Measurements from ENCODE around the gene CALN1.
"Not testable (repeated sequence)": the region's sequence is repeated elsewhere in the genome, so short reads cannot be mapped to it uniquely, and the experiment has no call there.

The CALN1 gene

DNA sequence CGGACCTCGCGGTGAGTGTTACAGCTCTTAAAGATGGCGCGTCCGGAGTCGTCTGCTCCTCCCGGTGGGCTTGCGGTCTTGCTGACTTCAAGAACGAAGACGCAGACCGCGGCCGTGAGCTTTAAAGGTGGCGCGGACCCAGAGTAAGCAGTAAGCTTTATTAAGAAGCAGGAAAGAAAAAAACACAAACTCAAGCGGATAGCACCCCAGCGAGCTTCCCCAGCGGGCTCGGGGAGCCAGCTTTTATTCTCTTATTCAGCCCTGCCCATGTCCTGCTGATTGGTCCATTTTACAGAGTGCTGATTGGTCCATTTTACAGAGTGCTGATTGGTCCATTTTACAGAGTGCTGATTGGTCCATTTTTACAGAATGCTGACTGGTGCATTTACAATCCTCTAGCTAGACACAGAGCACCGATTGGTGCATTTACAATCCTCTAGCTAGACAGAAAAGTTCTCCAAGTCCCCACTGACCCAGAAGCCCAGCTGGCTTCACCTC, at the start of gene CALN1:
Gene CALN1 (minus strand): TSS at position 218 of the 498 bp plus-strand sequence.
- not testable (repeated sequence) for DNase-seq (ENCODE audit: extremely low read depth, low read depth); H3K4me3 ChIP-seq (replicated peaks; ENCODE audit: low read depth, low read length)

- H3K4me3 ChIP-seq (replicated peaks; ENCODE audit: low read depth, low read length): no peak overlapping the region
- TF ChIP-seq, protein P1, sequence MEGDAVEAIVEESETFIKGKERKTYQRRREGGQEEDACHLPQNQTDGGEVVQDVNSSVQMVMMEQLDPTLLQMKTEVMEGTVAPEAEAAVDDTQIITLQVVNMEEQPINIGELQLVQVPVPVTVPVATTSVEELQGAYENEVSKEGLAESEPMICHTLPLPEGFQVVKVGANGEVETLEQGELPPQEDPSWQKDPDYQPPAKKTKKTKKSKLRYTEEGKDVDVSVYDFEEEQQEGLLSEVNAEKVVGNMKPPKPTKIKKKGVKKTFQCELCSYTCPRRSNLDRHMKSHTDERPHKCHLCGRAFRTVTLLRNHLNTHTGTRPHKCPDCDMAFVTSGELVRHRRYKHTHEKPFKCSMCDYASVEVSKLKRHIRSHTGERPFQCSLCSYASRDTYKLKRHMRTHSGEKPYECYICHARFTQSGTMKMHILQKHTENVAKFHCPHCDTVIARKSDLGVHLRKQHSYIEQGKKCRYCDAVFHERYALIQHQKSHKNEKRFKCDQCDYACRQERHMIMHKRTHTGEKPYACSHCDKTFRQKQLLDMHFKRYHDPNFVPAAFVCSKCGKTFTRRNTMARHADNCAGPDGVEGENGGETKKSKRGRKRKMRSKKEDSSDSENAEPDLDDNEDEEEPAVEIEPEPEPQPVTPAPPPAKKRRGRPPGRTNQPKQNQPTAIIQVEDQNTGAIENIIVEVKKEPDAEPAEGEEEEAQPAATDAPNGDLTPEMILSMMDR (IDR thresholded peaks at IDR 0.05; ENCODE audit: low read depth, low read length, missing control alignments): no peak
- DNase-seq (ENCODE audit: extremely low read depth, low read depth): no peak
These were observed 41.3 kb upstream of the CALN1 start for GRCh38 chr7:72453471-72453870.

GRCh38 chr7:72447465-72448204, 35.5 kb upstream of the CALN1 start:
- DNase-seq (ENCODE audit: extremely low read depth, low read depth): no peak
- TF ChIP-seq, protein P1 (IDR thresholded peaks at IDR 0.05; ENCODE audit: low read depth, low read length, missing control alignments): no peak
- H3K4me3 ChIP-seq (replicated peaks; ENCODE audit: low read depth, low read length): no peak overlapping the region

DNA sequence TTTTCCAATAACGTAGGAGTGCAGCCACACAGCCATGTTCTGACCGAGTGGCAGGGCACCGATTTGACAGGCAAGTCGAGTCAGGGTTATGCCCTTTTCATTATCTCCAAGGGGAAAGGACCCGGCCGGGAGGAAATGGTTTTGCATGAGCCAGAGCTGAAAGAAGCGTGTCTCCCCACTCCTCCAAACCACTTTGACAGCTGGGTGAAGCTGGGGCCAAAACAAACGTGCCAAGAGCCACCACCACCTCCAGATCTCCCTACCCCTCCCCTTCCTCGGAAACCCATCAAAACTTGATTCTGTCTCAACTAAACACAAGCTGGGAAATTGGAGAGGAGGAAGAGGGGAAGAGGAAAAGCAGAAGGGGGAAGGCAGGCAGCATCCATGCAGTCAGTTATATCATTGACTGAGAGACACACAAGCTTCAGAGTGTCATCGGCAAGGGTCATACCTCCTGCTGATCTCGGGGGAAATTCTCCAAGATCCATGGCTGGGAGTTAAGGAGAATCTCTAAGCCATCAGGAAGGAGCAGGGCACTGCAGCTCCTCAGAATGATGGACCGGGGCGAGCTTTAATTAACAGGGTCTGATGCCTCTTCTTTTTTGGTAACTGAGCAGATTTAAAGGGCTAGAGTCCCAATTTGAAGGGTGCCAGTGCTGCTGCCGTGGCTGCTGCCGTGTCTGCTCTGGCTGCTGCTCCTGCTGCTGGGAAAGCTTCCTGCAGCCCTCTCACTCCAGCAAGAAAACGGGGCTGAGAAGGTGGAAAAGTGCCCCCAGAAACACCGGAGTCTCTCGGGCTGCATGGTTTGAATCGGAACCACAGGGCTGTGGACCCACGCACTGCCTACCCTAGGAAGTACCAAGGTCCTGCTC, 34.7 kb upstream of the CALN1 start:
- TF ChIP-seq, protein P1 (IDR thresholded peaks at IDR 0.05; ENCODE audit: low read depth, low read length, missing control alignments): no peak
- DNase-seq (ENCODE audit: extremely low read depth, low read depth): no peak
- H3K4me3 ChIP-seq (replicated peaks; ENCODE audit: low read depth, low read length): no peak overlapping the region

GRCh38 chr7:72446131-72446530, 34.0 kb upstream of the CALN1 start:
- DNase-seq (ENCODE audit: extremely low read depth, low read depth): no peak
- no peak overlapping the region for H3K4me3 ChIP-seq (replicated peaks; ENCODE audit: low read depth, low read length)
- TF ChIP-seq, protein P1 (IDR thresholded peaks at IDR 0.05; ENCODE audit: low read depth, low read length, missing control alignments): no peak

- no peak for DNase-seq (ENCODE audit: extremely low read depth, low read depth)
- TF ChIP-seq, protein P1 (IDR thresholded peaks at IDR 0.05; ENCODE audit: low read depth, low read length, missing control alignments): no peak
- no peak overlapping the region for H3K4me3 ChIP-seq (replicated peaks; ENCODE audit: low read depth, low read length)
These were observed 33.4 kb upstream of the CALN1 start for GRCh38 chr7:72445580-72445979.

DNA sequence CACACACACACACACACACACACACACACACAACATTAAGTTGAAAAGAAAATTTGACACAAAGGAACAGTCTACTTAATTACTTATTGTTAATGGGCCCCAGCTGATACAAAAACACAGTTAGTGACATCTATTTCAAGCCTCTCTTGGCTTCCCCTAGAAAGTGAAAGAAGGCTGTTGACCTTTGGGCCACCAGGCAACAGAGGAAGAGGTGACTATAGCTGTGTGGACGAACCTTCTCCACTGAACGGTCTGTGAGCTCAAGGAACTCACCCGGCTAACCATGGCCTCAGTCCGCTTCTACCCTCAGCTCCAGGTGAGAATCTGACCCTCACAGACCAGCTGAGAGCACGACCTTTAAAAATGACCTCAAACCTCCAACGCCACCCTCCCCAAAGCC, 32.9 kb upstream of the CALN1 start:
- DNase-seq (ENCODE audit: extremely low read depth, low read depth): no peak
- TF ChIP-seq, protein P1 (IDR thresholded peaks at IDR 0.05; ENCODE audit: low read depth, low read length, missing control alignments): no peak
- H3K4me3 ChIP-seq (replicated peaks; ENCODE audit: low read depth, low read length): no peak overlapping the region
